Measurements from ENCODE around the gene CD177.
"Not testable (repeated sequence)": the region's sequence is repeated elsewhere in the genome, so short reads cannot be mapped to it uniquely, and the experiment has no call there.

CD177 gene

DNA sequence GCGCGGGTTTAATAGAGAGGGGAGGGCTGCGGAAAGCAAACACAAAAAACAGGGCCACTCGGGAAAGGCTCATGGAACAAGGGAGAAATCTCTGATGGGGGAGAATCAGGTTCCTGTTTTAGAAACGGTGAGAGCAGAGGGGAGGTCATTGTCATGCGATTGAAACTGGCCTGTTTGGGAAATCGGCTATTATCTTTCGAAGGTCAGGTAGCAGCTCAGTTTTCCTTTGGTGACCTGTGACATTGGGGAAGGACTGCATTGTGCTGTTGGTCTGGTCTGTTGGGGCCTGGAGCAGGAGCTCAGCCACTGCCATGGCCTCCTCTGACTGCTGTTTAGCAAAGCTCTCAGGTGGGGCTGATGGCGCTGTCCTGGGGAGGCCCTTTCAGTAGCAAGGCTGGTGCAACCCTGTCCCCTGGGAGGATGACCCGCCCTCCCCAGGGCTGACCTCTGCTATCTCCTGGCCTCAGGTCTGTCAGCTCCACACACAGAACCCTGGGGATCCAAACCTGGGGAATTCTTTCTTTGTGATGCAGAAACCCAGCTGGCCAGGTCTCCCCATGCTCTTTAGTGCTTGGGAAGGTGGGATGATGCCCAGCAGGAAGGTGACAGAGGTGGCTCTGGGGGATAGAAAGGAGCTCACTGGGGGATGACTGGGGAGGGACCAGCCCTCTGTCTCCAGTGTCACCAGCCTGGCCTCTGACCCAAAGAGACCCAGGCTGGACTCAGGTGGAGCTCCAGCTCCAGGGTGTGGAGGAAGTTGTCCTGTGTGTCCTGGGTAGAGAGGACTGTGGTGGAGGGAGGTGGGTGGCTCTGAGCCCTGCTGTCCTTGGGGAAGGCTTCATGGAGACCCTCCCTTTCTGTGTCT lies 21.2 kb upstream of the CD177 start:
- DNase-seq (ENCODE audit: low spot score), result no peak

- not testable (repeated sequence) for DNase-seq (ENCODE audit: low spot score)
Measured at GRCh38 chr19:43336508-43336907, 17.0 kb upstream of the CD177 start.

GRCh38 chr19:43337737-43338136 lies 15.7 kb upstream of the CD177 start:
- DNase-seq (ENCODE audit: low spot score), result no peak

DNA sequence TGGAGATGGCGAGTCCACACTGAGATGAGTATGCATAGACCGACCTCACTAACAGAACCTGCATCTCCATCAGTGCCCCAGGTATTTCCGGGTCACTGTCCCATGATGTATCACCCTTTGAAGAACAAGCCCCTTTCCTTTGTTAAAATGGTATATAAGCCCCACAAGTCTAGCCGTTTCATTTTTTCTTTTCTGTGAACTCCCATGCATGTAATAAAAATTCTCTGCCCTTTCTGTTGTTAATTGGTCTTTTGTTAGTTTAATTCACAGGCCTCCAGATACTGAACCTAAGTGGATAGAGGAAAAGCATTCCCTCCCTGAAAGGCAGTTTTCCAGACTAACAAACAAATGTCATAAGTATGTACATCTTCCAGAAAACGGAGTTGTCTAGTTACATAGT lies 15.0 kb upstream of the CD177 start:
- no peak for DNase-seq (ENCODE audit: low spot score)

DNA sequence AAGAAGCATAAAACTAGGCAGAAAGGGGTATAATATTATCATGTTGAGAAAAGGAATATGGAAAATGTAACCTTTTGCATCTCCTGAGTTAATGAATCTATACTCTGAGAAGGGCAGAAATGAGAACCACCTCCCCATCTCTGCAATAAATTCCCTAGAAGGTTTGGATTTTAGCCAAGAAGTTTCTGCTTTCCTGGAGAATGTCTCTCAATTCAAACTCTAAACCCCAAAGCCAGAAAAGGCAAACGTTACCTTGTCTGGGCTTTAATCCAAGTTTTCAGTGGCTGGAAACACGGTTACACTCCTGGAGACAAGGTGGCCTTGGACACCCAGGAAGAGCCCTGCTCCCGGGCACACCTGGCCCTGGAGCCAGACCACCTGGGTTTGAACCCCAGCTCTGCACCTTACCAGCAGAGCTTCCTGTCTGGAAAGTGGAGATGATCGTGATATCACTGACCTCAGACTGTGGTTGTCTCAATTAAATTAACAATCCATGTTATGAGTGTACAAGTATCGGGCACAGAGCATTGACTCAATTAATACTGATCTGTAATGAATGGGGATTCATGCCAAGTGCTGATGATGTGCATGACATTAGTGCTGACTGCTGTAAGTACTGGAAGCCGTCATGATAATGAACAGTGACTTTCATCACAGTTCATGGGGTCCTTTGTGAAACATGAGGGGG lies 14.1 kb upstream of the CD177 start:
- not testable (repeated sequence) for DNase-seq (ENCODE audit: low spot score)

GRCh38 chr19:43340101-43340500 lies 13.4 kb upstream of the CD177 start:
- not testable (repeated sequence) for DNase-seq (ENCODE audit: low spot score)

- DNase-seq (ENCODE audit: low spot score), result not testable (repeated sequence)
Measured at GRCh38 chr19:43341098-43341497, 12.4 kb upstream of the CD177 start.

GRCh38 chr19:43342104-43342503 lies 11.4 kb upstream of the CD177 start:
- not testable (repeated sequence) for DNase-seq (ENCODE audit: low spot score)

DNA sequence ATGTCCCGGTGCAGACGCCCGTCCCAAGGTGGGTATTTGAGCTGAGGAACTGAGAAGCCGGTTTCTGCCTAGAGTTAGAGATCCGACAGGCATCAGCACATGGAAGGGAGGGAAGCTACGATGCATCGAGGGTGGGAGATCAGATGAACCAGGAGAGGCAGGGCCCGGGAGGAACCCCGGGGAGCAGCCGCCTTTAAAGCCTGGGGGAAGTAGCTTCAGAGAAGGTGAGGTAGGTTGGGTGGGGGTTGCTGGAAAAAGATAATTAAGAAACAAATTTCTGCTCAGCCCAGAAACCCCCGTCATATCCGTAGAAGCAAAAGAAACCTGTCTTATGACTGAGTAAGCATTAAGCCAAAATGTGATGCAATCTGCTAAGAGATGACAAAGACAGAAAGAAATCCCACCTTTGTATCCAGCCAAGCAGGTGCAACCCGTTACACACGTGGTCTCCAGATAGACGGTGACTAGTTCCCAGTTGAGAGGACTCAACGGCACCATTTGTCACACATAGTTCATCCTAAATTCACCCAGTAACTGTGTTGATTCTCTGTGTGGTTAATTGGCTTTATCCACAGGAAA lies 9.1 kb upstream of the CD177 start:
- DNase-seq (ENCODE audit: low spot score), result not testable (repeated sequence)

- DNase-seq (ENCODE audit: low spot score), result not testable (repeated sequence)
Measured at GRCh38 chr19:43349813-43350212, 3.7 kb upstream of the CD177 start.

DNA sequence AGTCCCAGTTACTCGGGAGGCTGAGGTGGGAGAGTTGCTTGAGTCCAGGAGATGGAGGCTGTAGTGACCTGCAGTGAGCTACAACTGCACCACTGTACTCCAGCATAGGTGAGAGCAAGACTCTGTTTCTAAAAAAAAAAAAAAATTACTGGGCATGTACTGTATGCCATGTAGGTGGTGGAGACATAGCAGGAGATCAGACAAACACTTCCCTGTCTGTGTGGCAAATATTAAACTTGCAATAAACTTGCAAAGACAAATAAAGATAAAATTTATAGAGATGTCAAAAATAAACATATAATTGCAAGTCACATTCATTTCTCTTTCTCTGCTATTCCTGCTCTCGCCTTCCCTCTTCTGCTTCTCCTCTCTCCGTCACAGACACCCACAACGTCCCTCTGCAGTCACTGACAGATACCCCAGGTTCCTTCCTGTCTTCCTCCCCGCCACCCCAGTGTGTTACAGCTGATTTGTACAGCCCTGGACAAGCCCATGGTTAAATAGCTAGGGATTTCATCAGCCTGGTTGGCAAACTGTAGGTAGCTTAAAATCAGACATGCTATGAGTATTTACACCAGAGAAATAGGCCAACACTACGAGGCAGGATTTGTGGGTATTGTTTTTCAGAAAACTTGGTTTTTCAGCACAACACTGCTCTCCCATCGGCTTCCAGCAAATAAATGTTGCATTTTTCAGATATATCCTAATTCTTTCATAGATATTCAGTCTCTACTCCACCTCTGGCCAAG lies 1.3 kb upstream of the CD177 start:
- no peak for DNase-seq (ENCODE audit: low spot score)

GRCh38 chr19:43354305-43354627 lies 780 bp downstream of the CD177 start:
- no peak for DNase-seq (ENCODE audit: low spot score)

GRCh38 chr19:43356749-43357148 lies 3.3 kb downstream of the CD177 start:
- DNase-seq (ENCODE audit: low spot score), result not testable (repeated sequence)

GRCh38 chr19:43362179-43362578 lies 8.7 kb downstream of the CD177 start:
- no peak for DNase-seq (ENCODE audit: low spot score)

- no peak for DNase-seq (ENCODE audit: low spot score)
Measured at GRCh38 chr19:43362745-43363144, 9.3 kb downstream of the CD177 start.

DNA sequence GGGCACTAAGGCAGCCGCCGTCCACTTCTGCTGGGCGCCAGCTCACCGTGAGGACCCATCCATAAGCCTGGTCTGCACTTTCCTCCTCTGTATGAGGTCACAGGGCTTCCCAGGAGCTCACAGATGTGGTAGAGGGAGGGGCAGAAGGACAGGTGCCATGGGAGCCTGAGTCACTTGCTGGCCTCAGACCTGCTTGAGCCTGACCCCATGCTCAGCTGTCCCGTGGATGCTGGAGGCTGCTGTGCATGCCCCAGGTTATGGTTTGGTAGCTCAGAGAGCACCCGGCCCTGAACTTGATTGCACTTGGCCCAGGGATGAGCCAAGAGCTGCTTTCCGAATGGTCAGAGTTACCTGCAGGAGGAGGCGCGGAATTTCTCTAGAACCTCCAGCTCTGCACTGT lies 12.2 kb downstream of the CD177 start:
- DNase-seq (ENCODE audit: low spot score), result not testable (repeated sequence)

- DNase-seq (ENCODE audit: low spot score), result no peak
Measured at GRCh38 chr19:43367822-43368221, 14.3 kb downstream of the CD177 start.

DNA sequence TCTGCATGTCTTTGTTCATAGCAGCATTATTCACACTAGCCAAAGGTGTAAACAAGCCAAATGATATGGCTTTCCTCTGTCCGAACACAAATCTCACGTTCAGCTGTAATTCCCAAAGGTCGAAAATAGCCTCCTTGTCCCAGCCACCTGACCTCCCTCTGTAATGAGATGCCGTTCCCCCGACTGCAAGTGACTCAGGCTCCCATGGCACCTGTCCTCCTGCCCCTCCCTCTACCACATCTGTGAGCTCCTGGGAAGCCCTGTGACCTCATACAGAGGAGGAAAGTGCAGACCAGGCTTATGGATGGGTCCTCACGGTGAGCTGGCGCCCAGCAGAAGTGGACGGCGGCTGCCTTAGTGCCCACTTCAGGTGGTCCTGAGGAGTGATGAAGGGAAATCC lies 15.4 kb downstream of the CD177 start:
- DNase-seq (ENCODE audit: low spot score), result not testable (repeated sequence)

- DNase-seq (ENCODE audit: low spot score), result no peak
Measured at GRCh38 chr19:43371909-43372308, 18.4 kb downstream of the CD177 start.

DNA sequence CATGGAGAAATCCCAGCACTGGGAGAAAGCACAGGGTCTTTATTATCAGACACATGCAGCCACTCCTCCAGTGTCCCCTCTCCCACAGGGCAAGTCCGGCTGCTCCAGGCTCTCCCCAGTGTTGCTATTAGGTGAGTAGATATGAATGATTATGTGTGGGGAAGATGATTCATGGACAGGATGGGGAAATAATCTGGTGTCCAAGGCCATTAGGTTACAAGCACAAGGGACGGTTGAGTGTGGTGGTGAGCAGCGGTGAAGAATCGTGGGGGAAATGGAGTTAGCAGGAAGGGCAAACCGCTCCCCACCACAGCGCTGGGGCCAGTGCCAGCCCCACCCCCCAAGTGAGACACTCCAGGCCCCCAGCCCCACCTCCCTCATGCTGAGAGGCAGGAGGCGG lies 19.0 kb downstream of the CD177 start:
- DNase-seq (ENCODE audit: low spot score), result no peak

GRCh38 chr19:43377624-43378023 lies 24.1 kb downstream of the CD177 start:
- not testable (repeated sequence) for DNase-seq (ENCODE audit: low spot score)

- no peak for DNase-seq (ENCODE audit: low spot score)
Measured at GRCh38 chr19:43380008-43380407, 26.5 kb downstream of the CD177 start.
